Ovary (tissue), 3 donors: ENCODE measurements around the gene TGM1.

Experiments used
- EP300 ChIP-seq: sonication (generic); formaldehyde crosslinking; IDR thresholded peaks from one replicate; pipeline ENCODE4 v1.6.1; 2017; ENCODE audit warnings: antibody characterized with exemption
- POLR2A ChIP-seq: fragments of 450-650 bp; IDR thresholded peaks from one replicate; pipeline ENCODE4 v1.6.1; 2017; ENCODE audit warnings: antibody characterized with exemption, mild to moderate bottlenecking, moderate library complexity
- TF ChIP-seq, protein P1 (sequence below), 3 donors: fragments of 450-650 bp in 2 of 3; fragments of 200-600 bp in 1 of 3; IDR thresholded peaks; one replicate each; pipeline versions ENCODE4 v1.5.1 to v1.8.0; 2016 to 2022; ENCODE audit warnings: antibody characterized with exemption in 3 of 3, mild to moderate bottlenecking in 1 of 3
- donor health status: DM: no; HTN: no; CAD: no.

DNA sequence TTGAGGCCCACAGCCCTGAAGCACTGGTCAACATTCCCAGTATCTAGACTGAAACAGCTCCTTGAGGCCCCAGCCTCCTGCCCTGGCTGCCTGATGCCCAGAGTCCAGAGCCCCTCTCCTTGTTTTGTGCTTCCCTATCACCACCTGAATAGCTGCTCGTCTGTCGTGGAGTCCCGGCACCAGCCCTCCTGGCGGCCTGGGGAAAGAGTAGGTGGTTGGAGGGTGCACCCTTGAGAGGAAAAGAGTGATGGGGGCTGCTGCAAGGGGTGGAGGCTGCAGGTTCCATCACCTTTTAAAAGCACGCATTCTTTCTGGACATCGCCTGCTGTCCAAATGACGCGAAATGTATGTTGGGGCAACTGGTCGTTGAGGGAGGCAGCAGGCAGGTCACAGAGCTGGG is 5.2 kb upstream of the TGM1 start:
- no peak for TF ChIP-seq EP300
- TF ChIP-seq, protein P1, sequence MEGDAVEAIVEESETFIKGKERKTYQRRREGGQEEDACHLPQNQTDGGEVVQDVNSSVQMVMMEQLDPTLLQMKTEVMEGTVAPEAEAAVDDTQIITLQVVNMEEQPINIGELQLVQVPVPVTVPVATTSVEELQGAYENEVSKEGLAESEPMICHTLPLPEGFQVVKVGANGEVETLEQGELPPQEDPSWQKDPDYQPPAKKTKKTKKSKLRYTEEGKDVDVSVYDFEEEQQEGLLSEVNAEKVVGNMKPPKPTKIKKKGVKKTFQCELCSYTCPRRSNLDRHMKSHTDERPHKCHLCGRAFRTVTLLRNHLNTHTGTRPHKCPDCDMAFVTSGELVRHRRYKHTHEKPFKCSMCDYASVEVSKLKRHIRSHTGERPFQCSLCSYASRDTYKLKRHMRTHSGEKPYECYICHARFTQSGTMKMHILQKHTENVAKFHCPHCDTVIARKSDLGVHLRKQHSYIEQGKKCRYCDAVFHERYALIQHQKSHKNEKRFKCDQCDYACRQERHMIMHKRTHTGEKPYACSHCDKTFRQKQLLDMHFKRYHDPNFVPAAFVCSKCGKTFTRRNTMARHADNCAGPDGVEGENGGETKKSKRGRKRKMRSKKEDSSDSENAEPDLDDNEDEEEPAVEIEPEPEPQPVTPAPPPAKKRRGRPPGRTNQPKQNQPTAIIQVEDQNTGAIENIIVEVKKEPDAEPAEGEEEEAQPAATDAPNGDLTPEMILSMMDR (IDR thresholded peaks at IDR 0.05) = no peak
- TF ChIP-seq POLR2A = no peak
